HCT116 (cell line): ENCODE results near the gene RPL28. TPM values are rescaled to one million over a fixed set of nuclear protein-coding genes. Genes with fewer than 3 reads are reported as not detected.

Experiments
- ATAC-seq: fragments of 200-7000 bp; cut with Tn5 transposase; 2 replicates; pipeline ENCODE4 v1.9.1; 2020; ENCODE audit warnings: mild to moderate bottlenecking, moderate library complexity
- BruUV-seq: library from RNA; stranded (reverse); fragments of 400-500 nt; replicated peaks from 2 replicates; lab custom pipeline; 2021; lab: Mats Ljungman, UMichigan
- CTCF ChIA-PET: fragments of 300-600 bp; sonication (Branson Sonifier 250); formaldehyde crosslinking; loops from one replicate; lab custom pipeline; 2021; ENCODE audit warnings: antibody characterized with exemption; lab: Charles Lee
- POLR2A ChIA-PET: fragments of 300-600, 350-600 bp; sonication (Branson Sonifier 250); formaldehyde crosslinking; loops from one replicate; lab custom pipeline; 2021; ENCODE audit warnings: antibody characterized with exemption; lab: Charles Lee
- RAD21 ChIA-PET, 2 experiments: fragments of 300-600 bp; sonication (Branson Sonifier 250); formaldehyde crosslinking; loops; one replicate each; lab custom pipeline; 2023; ENCODE audit warnings: low total read pairs in 2 of 2; ENCODE audit not compliant: uncharacterized antibody in 2 of 2, unreplicated experiment in 2 of 2, low non-redundant PET in 1 of 2; lab: Charles Lee
- DNase-seq: peaks from one replicate; pipeline ENCODE4 v3.0.0-alpha.2; 2010; ENCODE audit warnings: low read depth, low spot score
- H2AFZ ChIP-seq: fragments of 200-600 bp; shearing (Covaris generic), sonication (generic); 2 replicates; pipeline ENCODE4 v1.6.1; 2017; ENCODE audit warnings: low read depth, mixed run types, mixed read lengths, antibody characterized with exemption, low read length; ENCODE audit not compliant: poor library complexity, severe bottlenecking
- H3K27ac ChIP-seq: 2 replicates; pipeline ENCODE4 v1.5.1; 2012; ENCODE audit warnings: low read depth, low read length
- H3K27me3 ChIP-seq: fragments of 200-600 bp; sonication (generic); 2 replicates; pipeline ENCODE4 v1.6.1; 2016; ENCODE audit warnings: mixed run types, low read length, mixed read lengths; ENCODE audit not compliant: insufficient read depth
- H3K36me3 ChIP-seq, 2 experiments: fragments of 200-500 bp in 1 of 2; fragments of 200-600 bp in 1 of 2; sonication (Bioruptor generic) in 1 of 2; sonication (generic) in 1 of 2; 2 replicates each; pipeline versions ENCODE4 v1.5.1 to v1.6.1; 2014 to 2016; ENCODE audit warnings: low read length in 2 of 2, inconsistent platforms in 1 of 2, mixed read lengths in 1 of 2, mixed run types in 1 of 2; ENCODE audit not compliant: insufficient read depth in 2 of 2, control insufficient read depth in 1 of 2
- H3K4me1 ChIP-seq, 2 experiments: fragments of 200-600 bp in 1 of 2; sonication (generic) in 1 of 2; 2 replicates each; pipeline versions ENCODE4 v1.5.1 to v1.6.1; 2012 to 2017; ENCODE audit warnings: low read length in 2 of 2, inconsistent platforms in 1 of 2, mild to moderate bottlenecking in 1 of 2, mixed read lengths in 1 of 2, mixed run types in 1 of 2, moderate library complexity in 1 of 2; ENCODE audit not compliant: insufficient read depth in 2 of 2, control insufficient read depth in 1 of 2
- H3K4me2 ChIP-seq: fragments of 200-600 bp; sonication (generic); 2 replicates; pipeline ENCODE4 v1.6.1; 2017; ENCODE audit warnings: mixed run types, low read length, mixed read lengths
- H3K4me3 ChIP-seq, 2 experiments: fragments of 200-600 bp in 1 of 2; sonication (generic) in 1 of 2; replicated peaks in 1 of 2; 2 replicates each; pipeline ENCODE4 v1.5.1; 2011 to 2016; ENCODE audit warnings: low read length in 2 of 2, control low read depth in 1 of 2, low read depth in 1 of 2, mild to moderate bottlenecking in 1 of 2, mixed read lengths in 1 of 2, mixed run types in 1 of 2
- H3K79me2 ChIP-seq: fragments of 200-600 bp; sonication (generic); 2 replicates; pipeline ENCODE4 v1.6.1; 2017; ENCODE audit warnings: mild to moderate bottlenecking, mixed run types, low read length, moderate library complexity, mixed read lengths; ENCODE audit not compliant: insufficient read depth
- H3K9ac ChIP-seq: fragments of 200-600 bp; sonication (generic); 2 replicates; pipeline ENCODE4 v1.6.1; 2016; ENCODE audit warnings: low read length, mixed read lengths
- H3K9me2 ChIP-seq: fragments of 200-600 bp; sonication (generic), shearing (Covaris generic); 2 replicates; pipeline ENCODE4 v1.6.1; 2017; ENCODE audit warnings: mixed run types, mild to moderate bottlenecking, moderate library complexity; ENCODE audit not compliant: insufficient read depth
- H3K9me3 ChIP-seq, 2 experiments: fragments of 200-500 bp in 1 of 2; fragments of 200-600 bp in 1 of 2; sonication (Bioruptor generic) in 1 of 2; sonication (generic) in 1 of 2; 2 replicates each; pipeline ENCODE4 v1.6.1; 2014 to 2017; ENCODE audit warnings: low read length in 2 of 2, mixed read lengths in 2 of 2, inconsistent platforms in 1 of 2, low read depth in 1 of 2, mild to moderate bottlenecking in 1 of 2, mixed run types in 1 of 2, moderate library complexity in 1 of 2; ENCODE audit not compliant: control insufficient read depth in 1 of 2, insufficient read depth in 1 of 2
- H4K20me1 ChIP-seq: fragments of 200-600 bp; sonication (generic), shearing (Covaris generic); 2 replicates; pipeline ENCODE4 v1.6.1; 2017; ENCODE audit warnings: mixed run types, mild to moderate bottlenecking, moderate library complexity; ENCODE audit not compliant: insufficient read depth
- CBX3 ChIP-seq: IDR thresholded peaks from 2 replicates; pipeline ENCODE4 v1.6.1; 2012; ENCODE audit warnings: low read depth
- ELF1 ChIP-seq: IDR thresholded peaks from 2 replicates; pipeline ENCODE4 v1.6.1; 2012; ENCODE audit warnings: low read depth, borderline replicate concordance
- FOSL1 ChIP-seq: IDR thresholded peaks from 2 replicates; pipeline ENCODE4 v1.6.1; 2012; ENCODE audit warnings: low read depth
- POLR2A ChIP-seq: IDR thresholded peaks from 2 replicates; pipeline ENCODE4 v1.7.0; 2011; ENCODE audit warnings: borderline replicate concordance; ENCODE audit not compliant: insufficient read depth, insufficient read length; ENCODE audit errors: extremely low read depth
- POLR2AphosphoS5 ChIP-seq: IDR thresholded peaks from 2 replicates; pipeline ENCODE4 v1.6.1; 2011; ENCODE audit warnings: mild to moderate bottlenecking, low read depth, low read length, moderate library complexity
- RAD21 ChIP-seq: IDR thresholded peaks from 2 replicates; pipeline ENCODE4 v1.6.1; 2012; ENCODE audit warnings: low read depth, mild to moderate bottlenecking
- SP1 ChIP-seq: IDR thresholded peaks from 2 replicates; pipeline ENCODE4 v1.6.1; 2012; ENCODE audit warnings: low read depth
- SRF ChIP-seq: IDR thresholded peaks from 2 replicates; pipeline ENCODE4 v1.6.1; 2012; ENCODE audit warnings: low read depth
- TCF7L2 ChIP-seq: IDR thresholded peaks from 2 replicates; pipeline ENCODE4 v1.7.0; 2011; ENCODE audit warnings: borderline replicate concordance, inconsistent platforms; ENCODE audit not compliant: insufficient read depth, insufficient read length; ENCODE audit errors: extremely low read depth
- YY1 ChIP-seq: IDR thresholded peaks from 2 replicates; pipeline ENCODE4 v1.6.1; 2011; ENCODE audit warnings: low read length, low read depth, moderate library complexity, mild to moderate bottlenecking; ENCODE audit not compliant: insufficient replicate concordance; ENCODE audit errors: extremely low read depth
- ZFX ChIP-seq: fragments of 450-650 bp; IDR thresholded peaks from 2 replicates; pipeline ENCODE4 v1.6.1; 2017
- ZNF274 ChIP-seq: fragments of 200-500 bp; sonication (Bioruptor generic); IDR thresholded peaks from 2 replicates; pipeline ENCODE4 v1.6.1; 2014; ENCODE audit warnings: mild to moderate bottlenecking, low read depth, low read length, inconsistent platforms
- intact Hi-C: fragments of 100-400 bp; cut with micrococcal nuclease; formaldehyde crosslinking; loops from 2 replicates; pipeline ENCODE4 v1.10.0; 2022
- total RNA-seq: library from RNA; stranded (reverse); gene quantifications from one replicate; pipeline ENCODE4 v1.2.1, GENCODE V29; 2021; ENCODE audit not compliant: unreplicated experiment
- TF ChIP-seq, protein P1 (sequence below), 3 experiments: fragments of 200-600 bp in 1 of 3; sonication (generic) in 1 of 3; IDR thresholded peaks in 2 of 3; conservative IDR thresholded peaks in 1 of 3; 2 replicates each; pipeline ENCODE4 v1.5.1; 2012 to 2017; ENCODE audit warnings: low read depth in 2 of 3, low read length in 2 of 3, antibody characterized with exemption in 1 of 3, borderline replicate concordance in 1 of 3, control low read depth in 1 of 3, mild to moderate bottlenecking in 1 of 3, mixed read lengths in 1 of 3, mixed run types in 1 of 3, moderate library complexity in 1 of 3; ENCODE audit not compliant: insufficient read depth in 1 of 3
- TF ChIP-seq, protein P2 (sequence below): IDR thresholded peaks from 2 replicates; pipeline ENCODE4 v1.6.1; 2012
- TF ChIP-seq, protein P3 (sequence below): IDR thresholded peaks from 2 replicates; pipeline ENCODE4 v1.6.1; 2012

The RPL28 gene
- total RNA-seq, 1 experiment from 2014 or later, result 3,050 TPM

DNA sequence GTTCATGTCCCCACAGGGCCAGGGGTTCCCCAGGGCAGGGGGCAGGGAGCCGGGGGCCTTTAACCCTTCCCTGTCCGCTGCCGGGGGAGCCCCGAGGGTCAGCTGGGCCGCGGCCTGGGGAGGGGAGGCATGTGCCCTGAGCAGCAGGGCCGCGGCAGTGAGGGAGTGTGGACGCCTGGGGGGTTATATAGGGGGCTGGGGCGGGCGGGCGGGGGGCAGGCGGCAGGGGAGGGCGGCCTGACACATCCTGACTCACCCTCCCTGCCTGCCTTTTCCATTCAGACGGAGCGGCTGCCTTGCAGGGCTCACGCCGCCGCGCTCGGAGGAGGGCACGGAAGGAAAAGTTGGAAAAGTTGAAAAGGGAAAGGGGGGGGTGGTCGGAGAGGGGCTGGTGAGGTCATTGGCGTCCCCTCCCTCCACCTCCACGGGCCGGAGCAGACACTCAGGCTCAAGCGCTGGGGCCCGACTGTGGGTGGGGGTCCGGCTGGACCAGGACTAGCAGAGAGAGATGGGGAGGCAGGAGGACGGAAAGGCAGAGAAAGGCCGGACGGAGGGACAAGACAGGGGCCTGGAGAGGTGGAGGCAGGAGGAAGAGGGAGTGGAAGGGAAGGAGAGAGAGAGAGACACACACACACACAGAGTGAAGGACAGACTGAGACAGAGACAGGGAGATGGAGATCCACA, 15.3 kb upstream of the RPL28 start, which contains the start of gene IL11:
TSS of gene IL11 (minus strand) at position 159 of the 684 bp plus-strand sequence. CDS start at position 6, 153 bp downstream.
- ChIA-PET RAD21 (no interaction called here), POLR2A (no interaction called here), CTCF (no interaction called here)
- TF ChIP-seq SP1, result no peak
- no peak for DNase-seq
- H3K36me3 ChIP-seq, result no peaks in the 10 kb centered on the region
- peak within 1 kb of the TSS; percentile 52 to 63 for H3K4me3 ChIP-seq
- H2AFZ ChIP-seq, result no peak within 1 kb of the TSS
- peak within 1 kb of the TSS; percentile 51; the same call in 1 of the 2 replicates for H3K27ac ChIP-seq
- H3K9ac ChIP-seq, result peak within 1 kb of the TSS; percentile 52
- intact Hi-C loops, result no loop called here
- no TSS peak for BruUV-seq
- no peaks in the 10 kb centered on the region for H4K20me1 ChIP-seq
- no peaks in the 10 kb centered on the region for H3K9me3 ChIP-seq
- H3K79me2 ChIP-seq, result no peaks in the 10 kb centered on the region
- H3K9me2 ChIP-seq, result no peaks in the 10 kb centered on the region
- ATAC-seq, result no peak
- H3K4me1 ChIP-seq, result peaks cover 13 to 45% of the 10 kb centered on the region in 2 experiments; a peak in 3 of 4 replicates
- peak within 1 kb of the TSS; percentile 94 for H3K4me2 ChIP-seq
- no peaks in the 10 kb centered on the region for H3K27me3 ChIP-seq

DNA sequence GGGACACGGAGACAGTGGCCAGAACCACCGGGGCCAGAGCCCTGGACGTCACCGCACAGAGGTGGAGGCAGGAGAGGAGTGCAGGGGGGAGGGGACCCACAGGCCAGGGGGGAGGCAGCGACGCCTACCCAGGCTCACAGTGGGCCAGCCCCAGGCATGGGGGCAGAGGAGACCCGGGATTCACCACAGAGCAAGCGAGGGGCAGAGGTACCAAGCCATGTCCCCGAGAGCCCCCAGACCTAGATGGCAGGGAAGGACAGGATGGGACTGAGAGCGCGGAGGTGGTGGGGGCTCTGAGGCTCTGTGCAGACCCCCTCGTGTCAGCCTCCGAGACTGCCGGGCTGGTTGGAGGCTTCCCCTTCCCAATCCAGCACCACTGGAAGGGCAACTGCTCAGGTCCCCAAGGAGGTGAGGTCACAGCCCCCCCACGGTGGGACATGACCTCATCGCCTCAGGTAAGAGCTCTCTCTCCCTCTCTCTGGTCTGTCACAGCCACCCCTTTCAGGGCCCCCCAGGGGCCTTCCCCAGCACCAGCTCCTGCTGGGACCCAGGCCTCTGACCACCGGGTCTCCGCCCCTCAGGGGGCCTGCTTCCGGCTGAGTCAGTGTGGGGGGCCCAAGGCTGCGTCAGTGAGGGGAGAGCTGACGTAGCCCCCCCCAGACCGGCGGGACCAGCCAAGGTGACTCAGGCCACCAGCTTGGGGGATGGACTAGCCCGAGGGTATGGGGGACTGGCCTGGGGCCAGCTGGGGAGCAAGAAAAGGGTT, 13.2 kb upstream of the RPL28 start:
- Histone ChIP-seq H3K9me2 (no peaks in the 10 kb centered on the region), H3K4me1 (peaks cover 25 to 61% of the 10 kb centered on the region in 2 experiments; a peak in 3 of 4 replicates), H3K27ac (no peak overlapping the region; the same call in 1 of the 2 replicates), H3K4me3 (no peak overlapping the region), H3K4me2 (no peak overlapping the region), H3K36me3 (no peaks in the 10 kb centered on the region), H3K27me3 (no peaks in the 10 kb centered on the region), H3K9ac (no peak overlapping the region), H2AFZ (no peak overlapping the region), H4K20me1 (no peaks in the 10 kb centered on the region), H3K79me2 (no peaks in the 10 kb centered on the region), H3K9me3 (no peaks in the 10 kb centered on the region)
- CTCF ChIA-PET, result no interaction called here
- ATAC-seq (no peak), DNase-seq (no peak)
- intact Hi-C loops, result no loop called here
- RAD21 ChIA-PET, result no interaction called here
- POLR2A ChIA-PET, result interaction anchor here (1.0 kb wide), 1 partner anchor 12 kb away, joined by 5 read pairs; the partner anchor contains the start of gene TMEM238
- TF ChIP-seq ZFX (no peak), FOSL1 (no peak), CBX3 (no peak), YY1 (no peak), SRF (no peak), ELF1 (no peak), TCF7L2 (no peak), POLR2A (no peak), RAD21 (no peak), ZNF274 (no peak), POLR2AphosphoS5 (no peak)
- TF ChIP-seq, protein P1, sequence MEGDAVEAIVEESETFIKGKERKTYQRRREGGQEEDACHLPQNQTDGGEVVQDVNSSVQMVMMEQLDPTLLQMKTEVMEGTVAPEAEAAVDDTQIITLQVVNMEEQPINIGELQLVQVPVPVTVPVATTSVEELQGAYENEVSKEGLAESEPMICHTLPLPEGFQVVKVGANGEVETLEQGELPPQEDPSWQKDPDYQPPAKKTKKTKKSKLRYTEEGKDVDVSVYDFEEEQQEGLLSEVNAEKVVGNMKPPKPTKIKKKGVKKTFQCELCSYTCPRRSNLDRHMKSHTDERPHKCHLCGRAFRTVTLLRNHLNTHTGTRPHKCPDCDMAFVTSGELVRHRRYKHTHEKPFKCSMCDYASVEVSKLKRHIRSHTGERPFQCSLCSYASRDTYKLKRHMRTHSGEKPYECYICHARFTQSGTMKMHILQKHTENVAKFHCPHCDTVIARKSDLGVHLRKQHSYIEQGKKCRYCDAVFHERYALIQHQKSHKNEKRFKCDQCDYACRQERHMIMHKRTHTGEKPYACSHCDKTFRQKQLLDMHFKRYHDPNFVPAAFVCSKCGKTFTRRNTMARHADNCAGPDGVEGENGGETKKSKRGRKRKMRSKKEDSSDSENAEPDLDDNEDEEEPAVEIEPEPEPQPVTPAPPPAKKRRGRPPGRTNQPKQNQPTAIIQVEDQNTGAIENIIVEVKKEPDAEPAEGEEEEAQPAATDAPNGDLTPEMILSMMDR (IDR thresholded peaks at IDR 0.05 in 2 of 3, conservative IDR thresholded peaks at IDR 0.05 in 1 of 3; ENCODE audit: borderline replicate concordance in 1 of 3, insufficient read depth in 1 of 3, low read depth in 2 of 3, low read length in 2 of 3), result no peak
- TF ChIP-seq, protein P2, sequence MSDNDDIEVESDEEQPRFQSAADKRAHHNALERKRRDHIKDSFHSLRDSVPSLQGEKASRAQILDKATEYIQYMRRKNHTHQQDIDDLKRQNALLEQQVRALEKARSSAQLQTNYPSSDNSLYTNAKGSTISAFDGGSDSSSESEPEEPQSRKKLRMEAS, result no peak
- TF ChIP-seq, protein P3, sequence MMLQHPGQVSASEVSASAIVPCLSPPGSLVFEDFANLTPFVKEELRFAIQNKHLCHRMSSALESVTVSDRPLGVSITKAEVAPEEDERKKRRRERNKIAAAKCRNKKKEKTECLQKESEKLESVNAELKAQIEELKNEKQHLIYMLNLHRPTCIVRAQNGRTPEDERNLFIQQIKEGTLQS, result no peak
- no TSS peak for BruUV-seq
